ENCODE data around the gene PRKCA. TPM values are rescaled to one million over a fixed set of nuclear protein-coding genes. Genes with fewer than 3 reads are reported as not detected.

The PRKCA gene
- total and polyA plus RNA-seq, 9 of the 15 experiments (the other 6 are each of a cell fraction or from before 2014, with no cell fraction given): 3.2 to 33.0 (median 17.8) TPM

DNA sequence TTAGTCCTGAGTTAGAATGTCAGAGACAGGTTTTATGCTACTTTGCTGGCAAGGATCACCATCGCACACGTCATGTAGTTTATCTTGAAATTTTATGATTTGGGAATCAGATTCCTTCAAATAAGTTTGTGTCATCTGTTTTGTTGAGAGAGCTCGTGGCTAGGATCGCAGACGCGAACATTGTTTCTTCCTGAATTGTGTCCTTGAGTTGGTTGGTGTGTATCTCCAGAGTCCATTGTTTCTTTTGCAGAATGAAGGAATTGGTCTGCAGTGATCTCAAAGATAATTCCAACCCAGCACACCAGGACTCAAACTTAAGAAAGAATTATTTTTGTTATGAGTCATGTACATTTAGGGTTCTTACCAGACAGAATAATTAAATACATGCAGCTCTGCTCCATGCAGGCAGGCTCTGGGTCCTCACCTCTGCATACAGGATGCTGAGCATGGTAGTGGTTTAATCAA is 51.6 kb downstream of the PRKCA start:
- Histone ChIP-seq H3K36me3 (ENCODE audit: control insufficient read depth, insufficient read depth, low read length) (no peaks in the 10 kb centered on the region), H4K20me1 (replicated peaks; ENCODE audit: control insufficient read depth, insufficient read depth, low read length) (no peaks in the 10 kb centered on the region), H3K27ac (ENCODE audit: extremely low read depth, low read depth, low read length) (no peak overlapping the region), H3K4me2 (ENCODE audit: insufficient read depth, low read length) (no peak overlapping the region), H3K9ac (ENCODE audit: insufficient read depth in 1 of 2, low read depth in 2 of 2, low read length in 2 of 2) (no peak overlapping the region), H3K4me3 (no peak overlapping the region), H3K4me1 (replicated peaks in 1 of 2; ENCODE audit: control insufficient read depth in 2 of 2, insufficient read depth in 2 of 2, low read length in 2 of 2) (peaks cover 13 to 33% of the 10 kb centered on the region in 2 experiments), H3K27me3 (ENCODE audit: control insufficient read depth in 2 of 2, insufficient read depth in 2 of 2, low read length in 2 of 2) (no peaks in the 10 kb centered on the region), H3K79me2 (ENCODE audit: control insufficient read depth, insufficient read depth, low read length) (peaks cover 46% of the 10 kb centered on the region), H3K9me3 (replicated peaks; ENCODE audit: control insufficient read depth, insufficient read depth, low read depth, low read length) (no peaks in the 10 kb centered on the region), H2AFZ (ENCODE audit: low read depth, low read length) (no peak overlapping the region), H3K9me1 (ENCODE audit: control insufficient read depth, insufficient read depth, low read length) (no peaks in the 10 kb centered on the region)
- ChIA-PET CTCF (ENCODE audit: low intra/inter-chr PET ratio) (no interaction called here), POLR2A (interaction anchor here (0.6 kb wide), 1 partner anchor 23 kb away, joined by 3 read pairs; no protein-coding TSS in a partner anchor)
- TF ChIP-seq SMARCE1 (IDR thresholded peaks at IDR 0.05) (no peak), DPF2 (IDR thresholded peaks at IDR 0.05) (no peak), BHLHE40 (IDR thresholded peaks at IDR 0.05; ENCODE audit: low read length) (no peak), PHF20 (IDR thresholded peaks at IDR 0.05; ENCODE audit: partially characterized antibody) (no peak), ELF2 (CRISPR knock-in tag; IDR thresholded peaks at IDR 0.05) (no peak), POLR2H (tag; IDR thresholded peaks at IDR 0.05; ENCODE audit: low read depth) (no peak), KDM5B (IDR thresholded peaks at IDR 0.05; ENCODE audit: insufficient replicate concordance, low read depth, low read length) (no peak), CBFA2T2 (conservative IDR thresholded peaks at IDR 0.05) (no peak), ETV1 (tag; conservative IDR thresholded peaks at IDR 0.05; ENCODE audit: low read depth) (no peak), TFAM (CRISPR knock-in tag; conservative IDR thresholded peaks at IDR 0.05) (no peak), KDM4B (IDR thresholded peaks at IDR 0.05; ENCODE audit: borderline replicate concordance in 2 of 2, low read depth in 1 of 2) (no peak), PPARD (CRISPR knock-in tag; IDR thresholded peaks at IDR 0.05) (no peak), YY1 (IDR thresholded peaks at IDR 0.05; ENCODE audit: borderline replicate concordance in 1 of 3, control insufficient read depth in 1 of 3, extremely low read depth in 1 of 3, insufficient read depth in 3 of 3, insufficient read length in 1 of 3, insufficient replicate concordance in 2 of 3, low read depth in 1 of 3, low read length in 2 of 3) (no peak), ZNF324 (CRISPR knock-in tag; IDR thresholded peaks at IDR 0.05) (no peak), PTRF (tag; IDR thresholded peaks at IDR 0.05) (no peak), CCAR2 (IDR thresholded peaks at IDR 0.05; ENCODE audit: low read depth, low read length) (no peak)
- TF ChIP-seq, protein P1, sequence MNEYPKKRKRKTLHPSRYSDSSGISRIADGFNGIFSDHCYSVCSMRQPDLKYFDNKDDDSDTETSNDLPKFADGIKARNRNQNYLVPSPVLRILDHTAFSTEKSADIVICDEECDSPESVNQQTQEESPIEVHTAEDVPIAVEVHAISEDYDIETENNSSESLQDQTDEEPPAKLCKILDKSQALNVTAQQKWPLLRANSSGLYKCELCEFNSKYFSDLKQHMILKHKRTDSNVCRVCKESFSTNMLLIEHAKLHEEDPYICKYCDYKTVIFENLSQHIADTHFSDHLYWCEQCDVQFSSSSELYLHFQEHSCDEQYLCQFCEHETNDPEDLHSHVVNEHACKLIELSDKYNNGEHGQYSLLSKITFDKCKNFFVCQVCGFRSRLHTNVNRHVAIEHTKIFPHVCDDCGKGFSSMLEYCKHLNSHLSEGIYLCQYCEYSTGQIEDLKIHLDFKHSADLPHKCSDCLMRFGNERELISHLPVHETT (CRISPR knock-in tag; conservative IDR thresholded peaks at IDR 0.05 in 1 of 2, IDR thresholded peaks at IDR 0.05 in 1 of 2): no peak
- TF ChIP-seq, protein P2, sequence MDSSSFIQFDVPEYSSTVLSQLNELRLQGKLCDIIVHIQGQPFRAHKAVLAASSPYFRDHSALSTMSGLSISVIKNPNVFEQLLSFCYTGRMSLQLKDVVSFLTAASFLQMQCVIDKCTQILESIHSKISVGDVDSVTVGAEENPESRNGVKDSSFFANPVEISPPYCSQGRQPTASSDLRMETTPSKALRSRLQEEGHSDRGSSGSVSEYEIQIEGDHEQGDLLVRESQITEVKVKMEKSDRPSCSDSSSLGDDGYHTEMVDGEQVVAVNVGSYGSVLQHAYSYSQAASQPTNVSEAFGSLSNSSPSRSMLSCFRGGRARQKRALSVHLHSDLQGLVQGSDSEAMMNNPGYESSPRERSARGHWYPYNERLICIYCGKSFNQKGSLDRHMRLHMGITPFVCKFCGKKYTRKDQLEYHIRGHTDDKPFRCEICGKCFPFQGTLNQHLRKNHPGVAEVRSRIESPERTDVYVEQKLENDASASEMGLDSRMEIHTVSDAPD (CRISPR knock-in tag; IDR thresholded peaks at IDR 0.05): no peak
- no peak for FAIRE-seq
- DNase-seq (ENCODE audit: extremely low read depth in 1 of 4, low spot score in 3 of 4): no peak
- in situ Hi-C loops (cut with MboI) (no loop called here), intact Hi-C loops (cut with micrococcal nuclease) (no loop called here)
- no peak for ATAC-seq
- no TSS peak for BruUV-seq (replicated peaks)
- 57% methylated on average over 6 of the region's 6 CpGs for WGBS (ENCODE audit: insufficient coverage, low coverage, missing lambda C conversion rate)

Measured in K562 (cell line).